OCI-LY1 (cell line): ENCODE data around the gene RNASE12.

Experiments
- EZH2 ChIP-seq: fragments of 200-600 bp; sonication (generic), shearing (Covaris generic); IDR thresholded peaks from 2 replicates; pipeline ENCODE4 v1.8.0; 2017; ENCODE audit warnings: borderline replicate concordance, mixed run types, mild to moderate bottlenecking, antibody characterized with exemption, low read length, moderate library complexity, mixed read lengths
- TF ChIP-seq, protein P1 (sequence below): fragments of 200-600 bp; sonication (generic), shearing (Covaris generic); IDR thresholded peaks from 2 replicates; pipeline ENCODE4 v1.5.1; 2017; ENCODE audit warnings: mild to moderate bottlenecking, antibody characterized with exemption, low read length, moderate library complexity, mixed read lengths

DNA sequence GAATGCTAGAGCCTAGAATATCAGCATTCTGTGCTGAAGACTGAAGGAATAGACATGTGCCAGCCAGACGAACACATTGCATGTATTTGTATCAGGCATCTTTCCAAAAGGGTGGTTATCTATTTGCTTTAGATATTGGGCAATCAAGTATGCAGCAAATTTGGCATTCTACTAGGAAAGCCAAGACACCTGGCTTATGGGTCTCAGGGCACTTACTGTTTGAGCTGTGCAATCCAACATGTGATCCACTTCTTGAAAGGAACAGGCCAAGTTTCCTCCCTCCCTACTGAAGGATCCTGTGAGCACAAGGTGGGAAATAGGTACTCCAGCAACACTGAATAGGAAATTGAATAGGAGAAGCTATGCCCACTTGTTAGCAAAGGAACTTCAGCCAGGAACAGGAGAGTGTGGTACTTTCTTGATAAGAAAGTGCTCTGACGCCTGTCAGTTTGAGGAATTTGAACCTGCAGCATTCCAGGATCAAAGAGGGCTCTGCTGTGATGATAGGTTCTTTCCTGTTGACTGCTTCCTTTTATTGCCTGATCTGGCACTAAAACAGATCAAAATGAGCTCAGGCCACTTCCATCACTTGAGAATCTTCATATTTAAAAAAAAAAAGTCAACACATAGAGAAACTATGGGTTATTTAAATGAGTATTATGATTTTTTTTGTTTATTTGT lies 29.8 kb upstream of the RNASE12 start:
- no peak for TF ChIP-seq EZH2
- TF ChIP-seq, protein P1, sequence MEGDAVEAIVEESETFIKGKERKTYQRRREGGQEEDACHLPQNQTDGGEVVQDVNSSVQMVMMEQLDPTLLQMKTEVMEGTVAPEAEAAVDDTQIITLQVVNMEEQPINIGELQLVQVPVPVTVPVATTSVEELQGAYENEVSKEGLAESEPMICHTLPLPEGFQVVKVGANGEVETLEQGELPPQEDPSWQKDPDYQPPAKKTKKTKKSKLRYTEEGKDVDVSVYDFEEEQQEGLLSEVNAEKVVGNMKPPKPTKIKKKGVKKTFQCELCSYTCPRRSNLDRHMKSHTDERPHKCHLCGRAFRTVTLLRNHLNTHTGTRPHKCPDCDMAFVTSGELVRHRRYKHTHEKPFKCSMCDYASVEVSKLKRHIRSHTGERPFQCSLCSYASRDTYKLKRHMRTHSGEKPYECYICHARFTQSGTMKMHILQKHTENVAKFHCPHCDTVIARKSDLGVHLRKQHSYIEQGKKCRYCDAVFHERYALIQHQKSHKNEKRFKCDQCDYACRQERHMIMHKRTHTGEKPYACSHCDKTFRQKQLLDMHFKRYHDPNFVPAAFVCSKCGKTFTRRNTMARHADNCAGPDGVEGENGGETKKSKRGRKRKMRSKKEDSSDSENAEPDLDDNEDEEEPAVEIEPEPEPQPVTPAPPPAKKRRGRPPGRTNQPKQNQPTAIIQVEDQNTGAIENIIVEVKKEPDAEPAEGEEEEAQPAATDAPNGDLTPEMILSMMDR, result no peak
